K562 (cell line): ENCODE measurements around the gene ARHGEF10L. TPM values are rescaled to one million over a fixed set of nuclear protein-coding genes. Genes with fewer than 3 reads are reported as not detected.

Source experiments
- ATAC-seq: fragments of 200-7000 bp; cut with Tn5 transposase; 3 replicates; pipeline ENCODE4 v1.9.1; 2020; ENCODE audit warnings: moderate library complexity
- BruUV-seq: library from RNA; stranded (reverse); fragments of 400-500 nt; replicated peaks from 2 replicates; lab custom pipeline; 2021; lab: Mats Ljungman, UMichigan
- CTCF ChIA-PET: fragments of 300-600 bp; formaldehyde crosslinking; extraction: SDS; loops from one replicate; lab custom pipeline; 2021; ENCODE audit warnings: low intra/inter-chr PET ratio; lab: Yijun Ruan, JAX
- POLR2A ChIA-PET: fragments of 300-600, 350-650 bp; sonication (Branson Sonifier 250); formaldehyde crosslinking; extraction: SDS; loops from one replicate; lab custom pipeline; 2021; ENCODE audit warnings: antibody characterized with exemption, inconsistent platforms; lab: Yijun Ruan, JAX
- DNase-seq, 4 experiments: peaks; one replicate each; pipeline versions ENCODE4 v3.0.0 to v3.0.0-alpha.2; 2011 to 2018; ENCODE audit warnings: low spot score in 3 of 4, mixed read lengths in 3 of 4; ENCODE audit errors: extremely low read depth in 1 of 4
- FAIRE-seq: peaks from 2 replicates; lab custom pipeline; 2011; peaks lifted over from hg19 to GRCh38; lab: Jason Lieb, UNC
- H2AFZ ChIP-seq: 2 replicates; pipeline ENCODE4 v1.6.0; 2011; ENCODE audit warnings: low read depth, low read length, control low read depth, inconsistent platforms
- H3K27ac ChIP-seq: fragments of 200-600 bp; 3 replicates; pipeline ENCODE4 v1.8.0; 2011; ENCODE audit warnings: low read depth, mild to moderate bottlenecking, control low read depth, inconsistent platforms, low read length, moderate library complexity, mixed read lengths; ENCODE audit errors: extremely low read depth
- H3K27me3 ChIP-seq, 2 experiments: fragments of 300-600 bp in 1 of 2; 2 replicates in 1 of 2; 3 replicates in 1 of 2; pipeline versions ENCODE4 v1.6.0 to v1.8.0; 2011; ENCODE audit warnings: inconsistent platforms in 2 of 2, low read length in 2 of 2, mild to moderate bottlenecking in 1 of 2, mixed read lengths in 1 of 2, moderate library complexity in 1 of 2; ENCODE audit not compliant: control insufficient read depth in 2 of 2, insufficient read depth in 2 of 2
- H3K36me3 ChIP-seq: fragments of 300-600 bp; 3 replicates; pipeline ENCODE4 v1.8.0; 2011; ENCODE audit warnings: mild to moderate bottlenecking, low read length, inconsistent platforms; ENCODE audit not compliant: control insufficient read depth, insufficient read depth
- H3K4me1 ChIP-seq, 2 experiments: fragments of 200-600 bp in 1 of 2; replicated peaks in 1 of 2; 2 replicates in 1 of 2; 3 replicates in 1 of 2; pipeline versions ENCODE4 v1.5.1 to v1.8.0; 2011; ENCODE audit warnings: inconsistent platforms in 2 of 2, low read length in 2 of 2, mild to moderate bottlenecking in 1 of 2, mixed read lengths in 1 of 2, moderate library complexity in 1 of 2; ENCODE audit not compliant: control insufficient read depth in 2 of 2, insufficient read depth in 2 of 2
- H3K4me2 ChIP-seq: 2 replicates; pipeline ENCODE4 v1.6.1; 2011; ENCODE audit warnings: low read length, control low read depth, inconsistent platforms, mixed read lengths; ENCODE audit not compliant: insufficient read depth
- H3K4me3 ChIP-seq: fragments of 200-600 bp; sonication (generic), shearing (Covaris generic); 2 replicates; pipeline ENCODE4 v1.5.1; 2016; ENCODE audit warnings: control low read depth, inconsistent platforms
- H3K79me2 ChIP-seq: fragments of 200-600 bp; 3 replicates; pipeline ENCODE4 v1.8.0; 2011; ENCODE audit warnings: low read length, inconsistent platforms; ENCODE audit not compliant: control insufficient read depth, insufficient read depth
- H3K9ac ChIP-seq, 2 experiments: 2 replicates each; pipeline versions ENCODE4 v1.6.0 to v1.6.1; 2011; ENCODE audit warnings: low read depth in 2 of 2, low read length in 2 of 2, control low read depth in 1 of 2, inconsistent platforms in 1 of 2, mild to moderate bottlenecking in 1 of 2, mixed read lengths in 1 of 2; ENCODE audit not compliant: insufficient read depth in 1 of 2
- H3K9me1 ChIP-seq: one replicate; pipeline ENCODE4 v1.6.0; 2011; ENCODE audit warnings: inconsistent platforms, mild to moderate bottlenecking, low read length, moderate library complexity; ENCODE audit not compliant: control insufficient read depth, insufficient read depth
- H3K9me3 ChIP-seq: replicated peaks from 2 replicates; pipeline ENCODE4 v1.5.1; 2011; ENCODE audit warnings: low read depth, low read length, inconsistent platforms; ENCODE audit not compliant: control insufficient read depth, insufficient read depth
- H4K20me1 ChIP-seq: replicated peaks from 2 replicates; pipeline ENCODE4 v1.6.1; 2011; ENCODE audit warnings: low read length, inconsistent platforms, mixed read lengths; ENCODE audit not compliant: control insufficient read depth, insufficient read depth
- NR2F6 ChIP-seq: fragments of 450-650 bp; formaldehyde crosslinking; IDR thresholded peaks from 2 replicates; pipeline ENCODE4 v1.4.0; 2020; ENCODE audit warnings: mild to moderate bottlenecking
- WGBS: fragments of 100-300 bp; shearing (Covaris generic); methylation state at CpG from one replicate; pipeline ENCODE4 v1.1.6; 2016; ENCODE audit warnings: low coverage, mixed read lengths; ENCODE audit not compliant: insufficient coverage; ENCODE audit errors: missing lambda C conversion rate; 5-methylcytosine and 5-hydroxymethylcytosine counted together
- in situ Hi-C: fragments of 300-500 bp; cut with MboI; formaldehyde crosslinking; loops from 4 replicates; pipeline ENCODE4 v1.15.0; 2018; ENCODE audit warnings: inconsistent platforms, mixed read lengths
- intact Hi-C: fragments of 100-400 bp; cut with micrococcal nuclease; formaldehyde crosslinking; loops from 2 replicates; pipeline ENCODE4 v1.14.2; 2022
- polyA plus RNA-seq, 8 experiments: library from polyadenylated mRNA; depleted of rRNA in 4 of 8; stranded (reverse) in 5 of 8; unstranded in 3 of 8; fragments of >200 nt; fragmentation: Nextera tagmentation in 2 of 8; fragmentation: Illumina TruSeq in 1 of 8; extraction: Ambion mirVana in 2 of 8; extraction: Trizol in 1 of 8; gene quantifications; 2 replicates each; pipeline versions ENCODE4 v1.2.1 to v1.2.3, GENCODE V29; 2011 to 2014; ENCODE audit warnings: inconsistent platforms in 1 of 8, missing spikeins in 1 of 8
- total RNA-seq, 7 experiments: library from RNA; depleted of rRNA in 6 of 7; stranded (reverse); fragments of >200 nt in 6 of 7; fragmentation: Illumina TruSeq in 2 of 7; extraction: Trizol in 2 of 7; gene quantifications; 2 replicates each; pipeline versions ENCODE4 v1.2.1 to v1.2.3, GENCODE V29; 2011 to 2021; ENCODE audit warnings: low replicate concordance in 1 of 7
- TF ChIP-seq, protein P1 (sequence below), 3 experiments: IDR thresholded peaks in 2 of 3; conservative IDR thresholded peaks in 1 of 3; 2 replicates each; pipeline ENCODE4 v1.5.1; 2011 to 2012; ENCODE audit warnings: low read length in 3 of 3, mild to moderate bottlenecking in 3 of 3, control low read depth in 2 of 3, improper control_type of control experiment in 1 of 3, inconsistent platforms in 1 of 3, low read depth in 1 of 3, mixed read lengths in 1 of 3, moderate library complexity in 1 of 3; ENCODE audit not compliant: insufficient read depth in 2 of 3

ARHGEF10L gene
- total and polyA plus RNA-seq, 9 of the 15 experiments (the other 6 are each of a cell fraction or from before 2014, with no cell fraction given), result 0.09 to 0.13 TPM; not detected in 7

DNA sequence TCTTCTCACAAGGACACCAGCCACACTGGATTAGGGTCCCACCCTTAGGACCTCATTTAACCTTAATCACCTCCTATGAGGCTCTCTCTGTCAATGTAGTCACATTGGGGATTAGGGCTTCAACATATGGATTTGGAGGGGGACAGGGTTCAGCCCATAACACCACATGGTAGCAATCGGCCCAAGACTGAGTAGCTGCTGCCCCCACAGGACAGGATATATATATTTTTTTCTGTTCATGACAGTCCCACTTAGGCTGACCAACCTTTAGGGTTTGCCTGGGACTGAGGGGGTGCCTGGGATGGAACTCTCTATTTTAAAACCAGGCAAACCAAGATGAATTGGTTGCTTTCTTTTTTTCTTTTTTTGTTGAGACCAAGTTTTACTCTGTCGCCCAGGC, 207.4 kb downstream of the ARHGEF10L start:
- WGBS, result 0% methylated on average over 2 of the region's 2 CpGs
- no peak overlapping the region for H3K4me2 ChIP-seq
- H4K20me1 ChIP-seq, result no peaks in the 10 kb centered on the region
- H3K27ac ChIP-seq, result no peak overlapping the region
- ATAC-seq (peak; percentile 60; the same call in 2 of the 3 replicates), FAIRE-seq (no peak), DNase-seq (no peak)
- no peaks in the 10 kb centered on the region for H3K79me2 ChIP-seq
- H3K4me1 ChIP-seq, result no peaks in the 10 kb centered on the region
- no peaks in the 10 kb centered on the region for H3K9me1 ChIP-seq
- peaks cover under 1 to 14% of the 10 kb centered on the region in 2 experiments; a peak in 4 of 5 replicates for H3K27me3 ChIP-seq
- in situ Hi-C loops, result no loop called here
- H3K9ac ChIP-seq, result no peak overlapping the region
- ChIA-PET POLR2A (interaction anchor here (0.6 kb wide), 1 partner anchor 329 kb away, joined by 3 read pairs; no protein-coding TSS in a partner anchor), CTCF (no interaction called here)
- BruUV-seq, result no TSS peak
- intact Hi-C loops, result loop anchor here (5.0 to 10.0 kb wide), 2 partner anchors 85 to 252 kb away; no protein-coding TSS in a partner anchor
- no peaks in the 10 kb centered on the region for H3K9me3 ChIP-seq
- TF ChIP-seq, protein P1, sequence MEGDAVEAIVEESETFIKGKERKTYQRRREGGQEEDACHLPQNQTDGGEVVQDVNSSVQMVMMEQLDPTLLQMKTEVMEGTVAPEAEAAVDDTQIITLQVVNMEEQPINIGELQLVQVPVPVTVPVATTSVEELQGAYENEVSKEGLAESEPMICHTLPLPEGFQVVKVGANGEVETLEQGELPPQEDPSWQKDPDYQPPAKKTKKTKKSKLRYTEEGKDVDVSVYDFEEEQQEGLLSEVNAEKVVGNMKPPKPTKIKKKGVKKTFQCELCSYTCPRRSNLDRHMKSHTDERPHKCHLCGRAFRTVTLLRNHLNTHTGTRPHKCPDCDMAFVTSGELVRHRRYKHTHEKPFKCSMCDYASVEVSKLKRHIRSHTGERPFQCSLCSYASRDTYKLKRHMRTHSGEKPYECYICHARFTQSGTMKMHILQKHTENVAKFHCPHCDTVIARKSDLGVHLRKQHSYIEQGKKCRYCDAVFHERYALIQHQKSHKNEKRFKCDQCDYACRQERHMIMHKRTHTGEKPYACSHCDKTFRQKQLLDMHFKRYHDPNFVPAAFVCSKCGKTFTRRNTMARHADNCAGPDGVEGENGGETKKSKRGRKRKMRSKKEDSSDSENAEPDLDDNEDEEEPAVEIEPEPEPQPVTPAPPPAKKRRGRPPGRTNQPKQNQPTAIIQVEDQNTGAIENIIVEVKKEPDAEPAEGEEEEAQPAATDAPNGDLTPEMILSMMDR (IDR thresholded peaks at IDR 0.05 in 2 of 3, conservative IDR thresholded peaks at IDR 0.05 in 1 of 3; ENCODE audit: insufficient read depth in 2 of 3, low read depth in 1 of 3, low read length in 3 of 3), result peak in 2 of 3 experiments; percentile 15 to 18; a peak in 1 of 6 replicates
- no peak for TF ChIP-seq NR2F6 (CRISPR knock-in tag)
- H3K36me3 ChIP-seq, result no peaks in the 10 kb centered on the region
- no peak overlapping the region for H2AFZ ChIP-seq
- H3K4me3 ChIP-seq, result no peak overlapping the region

Other genes with a start within 250 kb of the ARHGEF10L start
- not detected in 2 replicates for gene PADI4, start 231.5 kb upstream of the ARHGEF10L start, total RNA-seq (2014; rRNA removed)
- not detected in 2 replicates for gene PADI4, start 231.5 kb upstream of the ARHGEF10L start, total RNA-seq (2014; rRNA removed; fragmentation: Illumina TruSeq; extraction: Trizol)
- not detected in 2 replicates for gene PADI4, start 231.5 kb upstream of the ARHGEF10L start, total RNA-seq (2015; rRNA removed; fragmentation: Illumina TruSeq; extraction: Trizol)
- gene PADI4, start 231.5 kb upstream of the ARHGEF10L start, total RNA-seq (2021), result 0.33 TPM in 1 of 2 replicates, not detected in the other
- 0.09 TPM in 1 of 2 replicates, not detected in the other for gene PADI4, start 231.5 kb upstream of the ARHGEF10L start, polyA plus RNA-seq (2011; rRNA removed)
- gene PADI4, start 231.5 kb upstream of the ARHGEF10L start, polyA plus RNA-seq (2014; fragmentation: Illumina TruSeq; extraction: Trizol), result not detected in 2 replicates
- gene PADI4, start 231.5 kb upstream of the ARHGEF10L start, polyA plus RNA-seq (2014; fragmentation: Nextera tagmentation; extraction: Ambion mirVana), result under 1 TPM in 1 of 2 experiments, not detected in 1; 0.22 TPM
- gene PADI4, start 231.5 kb upstream of the ARHGEF10L start, polyA plus RNA-seq (2014; rRNA removed), result not detected in 2 replicates
- not detected in 2 replicates for gene PADI6, start 167.5 kb upstream of the ARHGEF10L start, total RNA-seq (2014; rRNA removed)
- gene PADI6, start 167.5 kb upstream of the ARHGEF10L start, total RNA-seq (2014; rRNA removed; fragmentation: Illumina TruSeq; extraction: Trizol), result not detected in 2 replicates
- gene PADI6, start 167.5 kb upstream of the ARHGEF10L start, total RNA-seq (2015; rRNA removed; fragmentation: Illumina TruSeq; extraction: Trizol), result not detected in 2 replicates
- not detected in 2 replicates for gene PADI6, start 167.5 kb upstream of the ARHGEF10L start, total RNA-seq (2021)
- gene PADI6, start 167.5 kb upstream of the ARHGEF10L start, polyA plus RNA-seq (2011; rRNA removed), result not detected in 2 replicates
- gene PADI6, start 167.5 kb upstream of the ARHGEF10L start, polyA plus RNA-seq (2014; fragmentation: Illumina TruSeq; extraction: Trizol), result not detected in 2 replicates
- not detected for gene PADI6, start 167.5 kb upstream of the ARHGEF10L start, polyA plus RNA-seq (2014; fragmentation: Nextera tagmentation; extraction: Ambion mirVana)
- not detected in 2 replicates for gene PADI6, start 167.5 kb upstream of the ARHGEF10L start, polyA plus RNA-seq (2014; rRNA removed)
- 111 and 116 TPM in 2 replicates for gene RCC2, start 100.0 kb upstream of the ARHGEF10L start, total RNA-seq (2014; rRNA removed)
- gene RCC2, start 100.0 kb upstream of the ARHGEF10L start, total RNA-seq (2014; rRNA removed; fragmentation: Illumina TruSeq; extraction: Trizol), result 108 and 111 TPM in 2 replicates
- gene RCC2, start 100.0 kb upstream of the ARHGEF10L start, total RNA-seq (2015; rRNA removed; fragmentation: Illumina TruSeq; extraction: Trizol), result 116 and 117 TPM in 2 replicates
- 258 and 292 TPM in 2 replicates for gene RCC2, start 100.0 kb upstream of the ARHGEF10L start, total RNA-seq (2021)
- 59.5 and 105 TPM in 2 replicates for gene RCC2, start 100.0 kb upstream of the ARHGEF10L start, polyA plus RNA-seq (2011; rRNA removed)
- 209 and 213 TPM in 2 replicates for gene RCC2, start 100.0 kb upstream of the ARHGEF10L start, polyA plus RNA-seq (2014; fragmentation: Illumina TruSeq; extraction: Trizol)
- 100 to 1,000 TPM in 1 of 2 experiments, 10 to 100 TPM in 1; 31.8 to 203 TPM for gene RCC2, start 100.0 kb upstream of the ARHGEF10L start, polyA plus RNA-seq (2014; fragmentation: Nextera tagmentation; extraction: Ambion mirVana)
- 135 and 139 TPM in 2 replicates for gene RCC2, start 100.0 kb upstream of the ARHGEF10L start, polyA plus RNA-seq (2014; rRNA removed)
- gene ACTL8, start 215.6 kb downstream of the ARHGEF10L start, total RNA-seq (2014; rRNA removed), result 3.2 and 3.3 TPM in 2 replicates
- gene ACTL8, start 215.6 kb downstream of the ARHGEF10L start, total RNA-seq (2014; rRNA removed; fragmentation: Illumina TruSeq; extraction: Trizol), result 1.1 and 1.2 TPM in 2 replicates
- gene ACTL8, start 215.6 kb downstream of the ARHGEF10L start, total RNA-seq (2015; rRNA removed; fragmentation: Illumina TruSeq; extraction: Trizol), result 1.0 and 2.0 TPM in 2 replicates
- gene ACTL8, start 215.6 kb downstream of the ARHGEF10L start, total RNA-seq (2021), result 2.1 and 2.7 TPM in 2 replicates
- 0.57 and 0.88 TPM in 2 replicates for gene ACTL8, start 215.6 kb downstream of the ARHGEF10L start, polyA plus RNA-seq (2011; rRNA removed)
- 1.6 and 3.3 TPM in 2 replicates for gene ACTL8, start 215.6 kb downstream of the ARHGEF10L start, polyA plus RNA-seq (2014; fragmentation: Illumina TruSeq; extraction: Trizol)
- gene ACTL8, start 215.6 kb downstream of the ARHGEF10L start, polyA plus RNA-seq (2014; fragmentation: Nextera tagmentation; extraction: Ambion mirVana), result under 1 TPM; 0.30 to 0.85 TPM
- gene ACTL8, start 215.6 kb downstream of the ARHGEF10L start, polyA plus RNA-seq (2014; rRNA removed), result 2.5 and 3.0 TPM in 2 replicates